HG03108 (cell line): ENCODE measurements around the gene FBXW12.

Experiments used
- ATAC-seq: cut with Tn5 transposase; IDR thresholded peaks from one replicate; pipeline ENCODE4 v1.9.1; 2021; ENCODE audit warnings: moderate library complexity; ENCODE audit not compliant: unreplicated experiment

FBXW12 gene

DNA sequence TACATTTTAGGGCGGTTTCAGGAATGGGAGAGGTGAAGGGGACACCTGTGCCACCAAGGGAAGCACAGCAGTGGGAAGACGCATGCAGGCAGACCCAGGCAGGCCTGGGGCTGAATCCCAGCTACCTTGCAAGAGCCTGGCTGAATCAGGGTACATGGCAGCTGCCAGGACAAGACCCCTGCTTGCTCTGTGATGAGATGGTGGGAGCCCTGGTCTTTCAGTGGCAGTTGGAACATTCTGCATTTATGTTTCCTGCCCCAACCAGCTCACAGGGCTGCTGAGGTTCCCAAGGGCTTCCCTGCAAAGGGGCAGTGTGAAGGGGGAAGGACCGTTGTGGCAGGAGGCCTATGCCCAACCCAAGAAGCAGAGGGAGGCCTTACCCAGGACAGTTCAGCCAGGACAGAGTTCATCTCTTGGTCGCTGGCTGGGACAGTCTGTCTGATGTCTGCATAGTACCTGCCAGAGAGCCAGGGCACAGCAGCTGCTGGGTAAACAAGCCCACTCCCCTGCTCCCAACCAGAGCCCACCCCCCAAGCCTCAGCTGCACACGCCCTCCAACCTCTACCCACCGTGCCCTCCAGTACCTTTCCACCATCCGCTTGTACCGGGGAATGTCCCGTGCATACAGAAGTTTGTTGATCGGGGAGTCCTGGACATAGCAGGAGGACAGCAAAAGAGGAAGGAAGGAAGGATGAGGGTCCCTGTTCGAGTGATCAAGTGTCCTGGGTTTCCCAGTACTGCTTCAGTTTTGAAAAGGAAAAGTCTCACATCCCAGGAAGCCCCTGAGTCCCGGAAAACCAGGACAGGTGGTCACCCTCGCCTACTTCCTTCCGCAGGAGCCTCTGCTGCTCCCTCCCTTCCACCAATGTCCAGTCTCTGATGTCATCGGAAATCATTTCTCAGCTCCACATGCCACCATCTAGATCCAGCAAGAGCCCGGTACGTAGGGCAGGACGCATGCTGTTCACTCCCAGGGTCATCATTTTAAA is 34.7 kb downstream of the FBXW12 start:
- ATAC-seq, result no peak

DNA sequence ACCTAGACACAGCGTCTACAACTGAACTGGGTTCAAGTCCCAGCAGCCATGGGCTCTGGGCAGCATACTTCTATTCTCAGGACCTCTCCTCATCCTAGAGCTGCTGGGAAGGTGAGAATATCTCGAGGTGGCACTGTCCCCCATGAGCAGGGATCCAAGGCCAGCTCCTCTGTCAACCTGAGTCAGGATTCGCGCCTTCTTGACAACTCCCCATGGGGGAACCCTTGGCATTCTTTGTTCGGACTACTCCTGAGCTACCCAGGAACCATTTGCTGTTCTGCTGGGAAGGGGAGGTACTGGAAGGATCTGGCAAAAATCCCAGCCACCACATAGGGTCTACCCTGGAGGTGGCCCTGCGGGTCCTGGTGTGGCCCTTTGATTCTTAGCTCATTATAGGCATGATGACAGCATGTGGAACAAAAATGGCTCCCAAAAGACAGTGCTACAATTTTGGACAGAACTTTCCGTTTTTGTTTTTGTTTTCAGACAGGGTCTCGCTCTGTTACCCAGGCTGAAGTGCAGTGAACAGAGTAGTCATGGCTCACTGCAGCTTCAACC is 35.6 kb downstream of the FBXW12 start:
- no peak for ATAC-seq

DNA sequence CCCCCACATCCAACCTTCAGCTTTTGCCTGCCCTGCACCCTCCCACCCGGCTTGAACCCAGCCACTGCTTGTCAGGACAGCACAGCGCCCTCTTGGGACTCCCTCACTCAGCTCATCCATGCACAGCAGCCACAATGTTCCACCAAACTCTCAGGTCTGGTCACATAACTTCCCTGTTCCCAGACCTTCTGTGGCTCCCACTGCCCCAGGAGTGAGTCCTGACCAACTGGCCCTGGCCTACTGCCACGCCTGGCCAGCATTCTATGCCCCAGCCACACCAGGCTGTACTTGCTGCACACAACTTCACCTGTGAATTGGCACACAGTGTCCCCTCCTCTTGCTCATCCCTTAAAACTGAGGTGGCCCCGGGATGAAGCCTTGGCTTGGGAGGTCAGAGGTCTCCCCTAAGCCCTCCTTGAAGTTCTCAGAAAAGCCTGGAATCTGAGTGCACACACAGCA is 36.8 kb downstream of the FBXW12 start:
- no peak for ATAC-seq

DNA sequence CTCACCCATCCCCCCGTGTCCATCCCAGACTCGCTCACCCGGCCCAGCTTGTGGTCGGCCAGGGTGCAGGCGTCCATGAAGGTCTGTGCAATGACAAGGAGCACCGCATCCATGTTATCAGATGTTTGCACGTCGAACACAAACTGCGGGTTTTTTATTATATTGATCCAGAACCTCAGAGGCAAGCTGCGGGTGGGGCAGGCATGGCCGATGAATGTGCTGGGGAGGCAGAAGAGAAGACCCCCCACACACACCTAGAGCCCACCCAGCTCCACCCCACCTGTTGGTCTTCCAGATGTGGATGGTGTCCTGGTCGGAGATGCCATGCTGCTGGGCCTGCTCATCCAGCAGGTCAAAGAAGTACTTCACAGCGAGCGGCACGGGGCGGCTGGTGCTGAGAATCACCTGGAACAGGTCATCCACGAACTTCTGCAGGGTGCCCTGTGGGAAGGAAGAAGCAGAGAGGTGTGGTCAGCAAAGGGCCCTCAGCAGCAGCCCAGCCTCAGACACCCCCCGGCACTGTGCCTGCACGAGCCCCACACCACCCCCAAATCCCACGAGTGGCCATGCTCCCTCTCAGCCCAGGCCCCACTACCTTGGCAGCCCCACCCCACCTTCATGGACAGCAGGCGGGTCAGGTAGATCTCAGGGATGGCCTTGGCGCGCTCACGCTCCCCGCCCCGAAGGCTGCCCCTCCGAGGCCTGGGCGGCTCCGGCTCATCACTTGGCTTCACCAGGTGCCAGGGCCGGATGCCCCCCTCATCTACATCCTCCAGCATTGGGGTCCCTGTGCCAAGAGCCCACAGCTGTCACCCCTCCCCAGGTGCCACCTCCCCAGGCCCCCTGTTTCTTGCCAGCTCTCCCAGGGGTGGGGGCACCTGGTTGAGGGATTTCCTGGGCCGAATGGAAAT is 37.5 kb downstream of the FBXW12 start:
- ATAC-seq, result no peak

DNA sequence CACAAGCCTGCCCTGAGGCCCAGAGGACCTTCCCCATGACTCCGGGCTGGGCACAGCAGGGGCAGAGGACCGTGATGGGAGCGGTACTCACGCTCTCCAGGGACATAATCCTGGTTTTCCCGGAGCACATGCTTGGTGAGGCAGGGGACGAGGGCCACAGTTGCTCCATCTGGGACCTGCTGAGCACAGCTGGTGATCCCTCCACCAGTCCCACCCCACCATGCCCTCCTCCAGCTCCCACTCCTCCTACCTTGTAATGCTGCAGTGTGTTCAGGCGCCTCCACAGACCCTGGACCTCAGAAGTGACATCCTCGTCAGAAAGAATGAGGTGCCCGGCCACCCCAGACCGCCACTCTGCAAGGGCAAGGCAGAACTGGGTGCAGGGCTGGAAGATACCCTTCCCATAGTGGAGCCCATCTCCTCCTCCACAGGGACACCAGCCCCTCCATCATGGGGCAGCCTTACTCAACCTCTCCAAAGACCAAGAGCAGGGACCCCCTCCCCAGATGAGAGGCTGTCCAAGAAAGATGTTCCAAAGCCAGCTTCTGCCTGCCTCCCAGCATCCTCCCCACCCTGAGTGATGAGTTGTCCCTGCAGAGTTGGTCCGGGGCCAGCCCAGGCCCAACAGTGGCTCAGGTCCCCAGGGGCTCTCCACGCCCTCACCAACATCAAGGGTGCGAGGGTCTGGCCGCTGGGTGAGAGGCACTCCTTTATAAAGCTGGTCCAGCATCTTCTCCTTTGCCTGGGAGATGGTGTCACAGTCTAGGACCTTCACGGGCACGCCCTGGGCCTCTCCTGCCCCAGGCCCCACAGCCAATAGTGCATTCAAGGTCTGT is 38.4 kb downstream of the FBXW12 start:
- no peak for ATAC-seq

DNA sequence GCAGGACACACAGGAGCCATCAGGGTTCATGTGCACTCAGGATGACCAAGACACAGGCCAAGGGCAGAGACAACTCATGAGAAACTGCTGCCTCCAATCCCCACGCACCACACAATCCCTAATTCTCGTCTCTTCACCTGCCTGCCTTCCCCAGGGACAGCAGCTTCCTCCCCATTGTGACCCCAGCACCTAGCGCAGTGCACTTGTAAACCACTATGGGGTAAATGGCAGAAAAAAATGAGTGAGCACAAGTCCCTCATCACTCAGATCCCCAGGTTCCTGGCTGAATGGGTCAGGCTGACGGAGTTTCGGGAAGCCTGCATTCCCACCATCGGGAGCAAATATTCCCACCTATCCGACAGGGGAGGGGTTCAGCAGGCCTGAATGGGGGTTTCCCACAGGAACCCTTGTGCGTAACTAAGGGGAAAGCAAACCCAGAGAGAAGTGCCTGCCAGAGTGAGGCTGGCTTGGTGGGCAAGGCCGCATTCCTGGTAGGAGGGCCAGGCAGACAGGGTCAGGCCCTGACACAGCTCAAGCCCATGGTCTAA is 39.1 kb downstream of the FBXW12 start:
- no peak for ATAC-seq

DNA sequence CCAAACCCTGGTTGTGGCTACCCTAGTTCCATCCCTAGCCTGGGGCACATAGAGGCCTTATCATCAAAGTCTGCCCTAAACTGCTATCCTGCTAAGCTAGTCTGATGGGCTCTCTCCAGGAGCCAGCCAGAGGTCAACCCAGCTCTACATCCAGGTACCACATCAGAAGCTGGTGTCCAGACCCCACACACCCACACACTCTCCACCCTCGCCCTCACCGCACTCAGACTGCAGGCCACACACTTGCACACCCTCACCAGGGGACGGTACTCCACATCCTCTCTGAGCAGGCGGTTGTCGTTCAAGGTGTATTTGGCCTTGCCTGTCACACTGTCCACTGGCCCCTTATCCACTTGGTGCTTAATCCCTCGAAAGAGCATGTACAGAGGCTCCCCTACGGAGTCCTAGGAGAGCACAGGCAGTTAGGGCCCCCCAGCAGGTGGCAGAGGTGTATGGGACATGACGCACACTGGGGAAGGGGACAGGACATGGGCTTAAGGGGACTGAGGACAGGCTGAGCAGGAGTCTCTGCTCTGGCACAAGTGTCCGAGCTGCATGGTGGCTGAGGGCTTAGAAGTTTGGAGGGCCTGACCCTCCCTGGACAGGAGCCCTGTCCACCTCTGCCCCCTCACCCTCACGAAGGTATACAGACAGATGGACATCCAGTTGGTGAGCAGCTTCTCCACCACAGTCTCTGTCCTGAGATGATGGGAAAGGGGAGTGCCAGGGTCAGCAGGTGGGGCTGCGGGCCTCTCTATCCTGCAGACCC is 39.8 kb downstream of the FBXW12 start:
- ATAC-seq, result no peak

DNA sequence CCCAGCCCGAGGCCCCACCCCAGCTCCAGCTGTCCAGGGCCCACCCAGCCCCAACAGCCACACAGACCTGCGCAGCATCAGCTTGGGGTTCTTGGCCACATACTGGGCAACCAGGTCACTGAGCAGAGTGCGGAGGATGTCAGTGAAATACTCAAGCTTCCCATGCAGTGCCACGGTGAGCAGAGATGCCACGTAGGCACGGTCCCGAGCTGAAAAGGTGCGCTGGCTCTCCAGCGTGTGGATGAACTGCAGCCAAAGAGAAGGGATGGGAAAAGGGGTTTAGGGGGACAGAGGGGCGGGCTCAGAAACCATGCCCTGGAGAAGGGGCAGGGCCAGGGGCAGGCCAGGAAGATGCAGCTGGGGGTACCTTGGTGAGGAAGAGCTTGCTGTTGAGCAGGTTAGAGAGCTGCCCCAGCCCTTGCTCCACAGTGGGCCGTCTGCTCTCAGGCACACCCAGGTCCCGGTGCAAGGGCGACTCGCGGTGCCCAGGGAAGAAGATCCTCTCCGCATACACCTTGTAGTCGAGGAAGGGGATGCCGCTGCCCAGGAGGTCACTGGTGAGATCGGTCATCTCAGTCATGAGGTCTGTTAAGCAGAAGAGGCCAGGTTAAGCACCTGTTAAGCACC is 40.5 kb downstream of the FBXW12 start:
- ATAC-seq, result no peak

DNA sequence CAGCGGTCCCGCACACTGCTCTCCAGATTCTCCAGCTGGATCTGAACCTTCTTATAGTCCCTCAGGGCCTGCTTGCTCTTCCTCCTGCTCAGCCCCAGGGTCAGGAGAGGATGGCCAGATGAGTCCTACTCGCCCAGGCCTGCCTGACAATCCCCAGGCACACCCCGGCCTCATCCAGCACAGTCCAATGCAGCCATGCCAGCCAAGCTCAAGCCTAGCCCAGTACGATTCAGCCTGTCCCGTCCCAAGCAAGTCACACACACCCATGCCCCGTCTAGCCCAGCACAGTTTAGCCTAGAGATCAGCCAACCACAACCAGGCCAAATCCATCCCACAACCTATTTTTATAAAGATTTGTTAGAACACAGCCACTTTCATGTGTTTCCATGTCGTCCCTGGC is 41.1 kb downstream of the FBXW12 start:
- ATAC-seq, result no peak

DNA sequence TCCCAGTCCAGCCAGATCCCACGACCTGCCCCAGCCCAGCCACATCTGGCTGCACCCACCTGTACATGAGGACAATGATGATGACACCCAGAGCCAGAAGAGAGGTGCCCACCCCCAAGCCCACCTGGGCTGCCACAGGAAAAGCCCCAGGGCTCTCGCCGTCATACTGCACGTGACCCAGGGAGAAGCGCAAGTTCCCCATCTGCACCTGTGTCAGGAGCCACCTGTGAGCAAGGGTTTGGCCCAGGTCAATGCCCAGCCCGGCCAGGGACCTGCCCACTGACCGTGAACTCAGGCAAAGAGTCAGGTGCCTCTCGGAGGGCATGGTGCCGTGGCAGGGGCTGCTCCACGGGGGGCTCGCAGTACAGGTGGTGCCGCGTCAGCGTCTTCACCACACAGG is 41.6 kb downstream of the FBXW12 start:
- ATAC-seq, result no peak

DNA sequence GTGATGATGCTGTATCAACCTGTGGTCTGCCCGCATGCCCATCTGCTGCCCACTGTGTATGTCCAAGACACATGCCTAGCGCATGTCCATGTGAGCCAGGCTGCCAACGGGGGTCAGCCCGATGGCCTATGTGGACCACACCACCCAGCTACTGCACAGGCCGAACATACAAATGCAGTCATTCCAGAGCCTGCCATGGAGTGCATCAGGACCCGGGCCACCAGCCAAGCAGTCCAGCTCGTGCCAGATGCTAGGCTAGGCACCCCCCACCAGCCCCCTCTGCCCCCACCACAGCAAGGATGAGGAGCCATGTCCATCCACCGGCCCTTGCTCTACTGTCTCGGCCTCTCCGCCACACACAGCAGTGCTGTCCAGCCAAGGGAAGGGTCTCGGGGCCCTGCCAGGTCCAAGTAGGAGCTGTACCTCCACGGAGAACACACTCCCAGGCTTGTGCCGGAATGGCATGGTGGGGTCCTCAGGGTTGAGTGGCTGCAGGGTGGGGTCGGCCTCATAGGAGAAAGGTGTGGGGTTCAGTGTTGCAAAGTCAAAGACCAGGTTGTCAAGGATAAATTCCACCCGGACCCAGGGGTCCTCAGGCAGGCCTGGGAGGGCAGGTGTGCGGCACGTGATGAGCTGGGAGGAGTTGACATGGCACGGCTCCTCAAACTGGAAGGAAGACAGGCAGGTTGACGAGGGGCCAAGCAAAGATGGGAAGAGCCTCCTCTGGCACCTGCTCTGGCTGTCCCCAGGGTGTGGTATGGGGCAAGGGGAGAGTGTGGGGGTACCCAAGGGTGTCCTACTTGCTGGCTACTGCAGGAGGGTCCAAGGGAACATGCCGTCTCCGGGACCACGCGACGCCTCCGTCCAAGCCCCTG is 42.6 kb downstream of the FBXW12 start:
- no peak for ATAC-seq

DNA sequence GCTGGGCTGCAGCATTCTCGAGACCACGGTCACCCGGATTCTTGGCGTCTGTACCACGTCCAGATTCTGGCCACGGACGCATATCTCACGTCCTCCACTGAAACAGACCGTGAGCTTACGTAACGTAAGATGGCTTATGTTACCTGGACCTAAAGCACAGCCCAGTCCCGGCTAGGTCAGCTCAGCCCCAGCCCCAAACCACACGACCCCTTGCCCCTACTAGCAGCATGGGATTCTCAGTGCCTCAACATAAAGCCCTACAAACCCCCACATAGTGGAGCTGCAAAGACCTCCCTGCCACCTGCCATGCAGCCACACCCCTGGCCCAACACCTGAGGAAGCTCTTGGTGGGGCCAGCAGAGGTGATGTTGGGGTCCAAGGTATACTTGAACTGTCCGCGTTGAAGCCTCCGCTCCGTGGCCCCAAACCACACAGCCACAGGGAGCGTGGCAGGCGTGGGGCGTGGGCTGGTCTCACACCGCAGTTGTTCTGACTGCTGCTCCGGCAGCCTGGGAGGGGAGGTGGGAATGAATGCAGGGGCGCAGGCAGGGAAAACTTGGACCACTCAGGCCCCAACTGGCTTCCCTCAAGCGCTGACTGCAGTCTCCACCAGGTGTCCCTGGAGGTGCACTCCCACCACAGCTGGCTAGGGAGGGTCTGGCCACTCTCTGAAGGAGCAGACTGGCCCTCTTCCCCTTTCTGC is 43.4 kb downstream of the FBXW12 start:
- ATAC-seq, result no peak

DNA sequence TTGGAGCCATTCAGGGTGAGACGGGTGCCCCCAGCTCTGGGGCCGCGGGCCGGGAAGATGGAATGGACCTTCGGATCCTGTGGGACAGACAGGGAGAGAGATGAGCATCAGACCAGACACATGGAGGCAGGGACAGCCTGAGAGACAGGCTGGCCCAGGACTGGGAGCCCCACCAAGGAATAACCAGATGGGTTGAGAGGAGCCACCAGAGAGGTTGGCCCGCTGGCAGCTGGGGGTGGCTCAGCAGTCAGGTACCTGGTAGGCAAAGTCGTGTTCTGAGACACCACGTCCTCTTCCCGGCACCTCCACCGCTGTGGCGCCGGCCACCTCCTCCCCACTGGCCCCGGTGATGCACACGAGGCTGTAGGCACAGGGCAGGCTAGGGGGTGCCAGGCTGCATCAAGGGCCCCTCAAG is 44.1 kb downstream of the FBXW12 start:
- ATAC-seq, result no peak

DNA sequence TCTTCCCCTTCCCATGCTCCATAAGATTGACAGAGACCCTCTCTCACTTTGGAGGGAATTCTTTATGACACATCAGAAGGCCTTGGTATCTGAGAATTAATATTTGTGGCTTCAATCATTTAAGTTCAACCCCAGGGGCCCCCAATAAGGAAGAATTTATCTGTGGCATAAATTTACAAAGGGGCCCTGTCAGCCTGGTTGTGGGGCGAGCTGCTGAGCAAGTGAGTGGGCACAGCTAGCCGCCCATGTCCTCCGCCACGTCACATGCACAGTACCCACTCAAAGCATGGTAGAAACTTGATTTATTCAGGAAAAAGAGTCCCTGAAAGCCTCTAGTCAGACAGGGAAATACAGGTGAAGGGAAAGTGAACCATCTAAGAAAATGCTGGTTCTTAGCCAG is 44.5 kb downstream of the FBXW12 start:
- no peak for ATAC-seq

DNA sequence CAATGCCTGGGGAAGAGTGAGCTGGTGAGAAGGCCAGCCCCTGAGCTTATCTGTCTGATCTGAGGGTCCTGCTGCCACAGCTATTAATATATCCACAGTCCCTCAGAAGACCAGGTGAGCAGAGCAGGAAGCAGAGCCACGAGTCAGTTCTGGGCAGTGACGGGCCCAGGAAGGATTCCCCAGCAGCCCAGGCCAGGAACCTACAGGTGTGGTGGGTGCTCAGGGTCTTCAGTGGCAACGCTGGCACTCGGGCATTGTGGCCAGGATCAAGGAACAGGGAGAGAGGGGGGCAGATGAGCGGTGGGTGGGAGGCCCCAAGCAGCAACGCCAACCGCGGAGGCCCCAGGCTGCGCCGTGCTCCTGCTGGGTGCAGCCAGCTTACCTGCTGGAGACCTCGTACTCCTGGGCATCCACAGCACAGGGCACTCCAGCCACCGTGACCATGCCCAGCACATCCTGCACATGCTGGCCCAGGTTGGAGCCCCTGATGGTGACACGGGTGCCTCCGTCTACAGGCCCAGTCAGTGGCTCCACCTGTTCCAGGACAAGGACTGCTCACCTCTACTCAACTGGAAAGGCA is 45.6 kb downstream of the FBXW12 start:
- ATAC-seq, result no peak

DNA sequence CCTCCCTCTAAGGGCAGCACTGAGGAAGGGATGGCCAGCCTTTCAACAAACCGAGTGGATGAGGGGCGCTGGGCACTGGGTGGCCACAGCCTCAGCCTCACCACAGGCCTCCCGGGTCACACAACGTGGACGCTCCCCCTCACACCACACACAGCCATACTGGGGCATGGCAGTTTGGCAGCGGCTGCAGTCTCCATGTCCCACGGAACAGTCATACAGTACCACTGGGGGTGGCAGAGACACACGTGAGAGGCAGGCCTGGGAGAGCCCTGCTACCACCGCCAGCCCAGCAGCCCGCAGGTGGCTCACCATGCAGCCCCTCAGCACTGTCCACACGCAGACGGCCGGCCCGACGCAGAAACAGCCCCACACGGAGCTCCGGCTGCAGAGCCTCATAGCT is 46.1 kb downstream of the FBXW12 start:
- no peak for ATAC-seq

DNA sequence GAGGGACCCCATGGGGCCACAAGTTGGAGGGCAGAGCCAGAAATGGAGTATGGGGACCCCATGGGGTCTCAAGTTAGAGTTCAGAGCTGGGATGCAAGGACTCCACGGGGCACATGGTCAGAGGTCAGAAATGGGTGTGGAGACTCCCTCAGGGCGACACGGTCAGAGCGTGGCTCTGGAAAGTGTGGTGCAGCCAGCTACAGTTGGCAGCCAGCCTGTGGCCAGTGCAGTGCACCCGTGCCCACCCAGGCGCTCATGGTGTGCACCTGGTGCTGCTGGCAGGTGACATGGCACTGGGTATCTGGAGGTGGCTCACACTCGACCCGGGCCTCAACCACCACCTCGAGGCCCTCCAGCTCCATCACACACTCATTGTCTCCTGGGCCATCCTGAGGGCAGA is 46.6 kb downstream of the FBXW12 start:
- no peak for ATAC-seq
